ENCODE data around the gene CCNT1.
"Not testable (repeated sequence)": the region's sequence is repeated elsewhere in the genome, so short reads cannot be mapped to it uniquely, and the experiment has no call there.

The CCNT1 gene

GRCh38 chr12:48651681-48652080, 64.8 kb downstream of the CCNT1 start:
- in situ Hi-C loops (cut with HindIII; ENCODE audit: low pct_unique_long_range_greater_than_20kb, low sequenced_read_pairs) = no loop called here
- no peak for TF ChIP-seq JUND (IDR thresholded peaks at IDR 0.05; ENCODE audit: low read depth)
- no peak for DNase-seq (ENCODE audit: low read depth in 1 of 2, low spot score in 1 of 2)

GRCh38 chr12:48645354-48645753, 71.2 kb downstream of the CCNT1 start:
- DNase-seq (ENCODE audit: low read depth in 1 of 2, low spot score in 1 of 2); in situ Hi-C loops (cut with HindIII; ENCODE audit: low pct_unique_long_range_greater_than_20kb, low sequenced_read_pairs): not testable (repeated sequence)

- in situ Hi-C loops (cut with HindIII; ENCODE audit: low pct_unique_long_range_greater_than_20kb, low sequenced_read_pairs) = no loop called here
- DNase-seq (ENCODE audit: low read depth in 1 of 2, low spot score in 1 of 2) = no peak
- no peak for TF ChIP-seq JUND (IDR thresholded peaks at IDR 0.05; ENCODE audit: low read depth)
Observed at GRCh38 chr12:48643011-48643410, 73.5 kb downstream of the CCNT1 start.

GRCh38 chr12:48641752-48642555, 74.6 kb downstream of the CCNT1 start:
- DNase-seq (ENCODE audit: low read depth in 1 of 2, low spot score in 1 of 2); in situ Hi-C loops (cut with HindIII; ENCODE audit: low pct_unique_long_range_greater_than_20kb, low sequenced_read_pairs): not testable (repeated sequence)

GRCh38 chr12:48640854-48641253, 75.7 kb downstream of the CCNT1 start:
- TF ChIP-seq JUND (IDR thresholded peaks at IDR 0.05; ENCODE audit: low read depth) = no peak
- DNase-seq (ENCODE audit: low read depth in 1 of 2, low spot score in 1 of 2) = no peak
- in situ Hi-C loops (cut with HindIII; ENCODE audit: low pct_unique_long_range_greater_than_20kb, low sequenced_read_pairs) = no loop called here

GRCh38 chr12:48640428-48640827, 76.1 kb downstream of the CCNT1 start:
- in situ Hi-C loops (cut with HindIII; ENCODE audit: low pct_unique_long_range_greater_than_20kb, low sequenced_read_pairs) = no loop called here

More at GRCh38 chr12:48640428-48640827, 76.1 kb downstream of the CCNT1 start:
- DNase-seq (ENCODE audit: low read depth in 1 of 2, low spot score in 1 of 2) = no peak
- no peak for TF ChIP-seq JUND (IDR thresholded peaks at IDR 0.05; ENCODE audit: low read depth)

Data from T47D (cell line).